GM21723 (cell line): ENCODE measurements around the gene GSG1L.
"Not testable (repeated sequence)": the region's sequence is repeated elsewhere in the genome, so short reads cannot be mapped to it uniquely, and the experiment has no call there.

Source experiments
- ATAC-seq: cut with Tn5 transposase; IDR thresholded peaks from one replicate; pipeline ENCODE4 v1.9.1; 2021; ENCODE audit warnings: mild to moderate bottlenecking, moderate library complexity; ENCODE audit not compliant: unreplicated experiment

Gene GSG1L

DNA sequence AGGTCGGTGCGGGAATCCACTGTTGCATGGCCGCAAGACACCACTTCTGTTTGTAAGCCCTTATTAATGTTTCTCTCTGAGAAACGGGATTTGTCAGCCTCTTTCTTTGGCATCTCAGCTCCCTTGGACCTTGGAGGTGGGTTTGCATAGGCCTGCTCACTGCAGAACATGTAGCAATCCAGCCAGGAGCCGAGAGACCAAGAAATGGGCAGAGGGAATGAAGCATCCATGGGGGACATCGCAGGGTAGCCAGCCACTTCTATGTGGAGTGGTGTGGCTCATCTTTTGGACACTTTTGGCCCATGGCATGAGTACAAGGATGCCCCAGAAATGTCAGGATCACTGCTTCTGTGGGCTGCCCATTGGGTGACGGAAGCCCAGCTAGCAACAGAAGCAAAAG is 79.4 kb downstream of the GSG1L start:
- no peak for ATAC-seq

DNA sequence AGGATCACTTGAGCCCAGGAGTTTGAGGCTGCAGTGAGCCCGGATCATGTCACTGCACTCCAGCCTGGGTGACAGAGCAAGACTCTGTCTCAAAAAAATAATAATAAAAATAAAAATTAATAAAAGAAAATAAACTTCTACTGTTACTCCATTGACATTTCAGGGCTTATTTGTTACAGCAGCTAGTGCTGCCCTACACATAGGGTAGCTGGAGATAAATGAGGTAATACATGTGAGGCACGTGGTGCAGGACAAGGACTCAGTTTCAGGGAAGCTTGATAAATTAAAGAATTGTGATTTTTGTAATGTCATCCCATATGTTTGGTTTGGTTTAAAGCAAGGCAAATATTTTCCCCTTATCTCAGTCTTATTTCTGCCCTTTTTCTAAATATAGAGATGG is 80.3 kb downstream of the GSG1L start:
- no peak for ATAC-seq

DNA sequence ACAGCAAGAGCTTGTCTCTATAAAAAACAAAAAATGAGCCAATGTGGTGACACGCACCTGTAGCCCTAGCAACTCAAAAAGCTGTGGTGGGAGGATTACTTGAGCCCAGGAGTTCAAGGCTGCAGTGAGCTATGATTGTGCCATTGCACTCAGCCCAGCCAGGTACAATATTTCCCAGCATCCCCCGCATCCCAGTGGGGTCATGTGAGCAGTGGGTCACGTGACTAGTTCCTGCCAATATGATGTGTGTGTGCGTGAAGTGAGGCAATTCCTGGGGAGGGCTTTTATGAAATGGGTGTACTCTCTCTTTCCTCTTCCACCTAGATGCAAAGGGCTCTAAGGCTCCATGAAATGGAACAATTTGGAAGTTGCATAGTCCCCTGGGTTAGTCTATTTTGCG is 81.3 kb downstream of the GSG1L start:
- no peak for ATAC-seq

DNA sequence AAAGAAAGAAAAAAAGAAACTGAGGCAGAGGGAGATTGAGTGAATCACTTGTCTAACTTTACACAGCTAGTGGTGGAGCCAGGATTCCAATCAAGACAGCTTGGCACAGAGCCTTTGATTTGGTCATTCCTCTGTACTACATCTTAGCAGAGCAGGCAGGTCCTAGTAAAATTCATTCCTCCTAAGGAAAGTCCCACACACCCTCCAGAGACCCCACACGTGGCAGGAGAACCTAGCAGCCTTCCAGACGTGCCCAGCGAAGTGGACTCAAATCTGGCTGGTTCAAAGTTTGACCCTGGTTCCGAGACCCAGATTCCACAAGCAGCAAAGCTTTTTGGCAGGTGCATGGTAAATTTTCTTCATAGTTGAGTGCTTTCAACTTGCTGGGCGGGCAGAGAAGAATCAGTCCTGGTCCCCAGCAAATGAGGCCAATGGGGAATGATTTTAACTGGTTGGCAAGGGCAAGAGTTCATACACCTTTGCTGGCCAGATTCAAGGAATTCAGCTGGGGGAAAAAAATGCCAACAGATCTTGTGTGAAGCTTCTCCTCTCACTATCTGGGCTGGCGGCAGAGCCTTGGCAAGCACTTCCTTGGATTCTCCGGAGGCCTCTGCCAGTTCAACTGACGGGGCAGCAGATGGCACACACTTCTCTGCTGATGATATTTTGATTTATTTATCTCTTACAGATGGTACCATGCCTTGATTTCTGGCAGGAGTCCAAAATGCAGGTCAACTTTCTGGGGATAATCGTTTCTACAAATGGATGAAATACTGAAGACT is 82.4 kb downstream of the GSG1L start:
- ATAC-seq: no peak

DNA sequence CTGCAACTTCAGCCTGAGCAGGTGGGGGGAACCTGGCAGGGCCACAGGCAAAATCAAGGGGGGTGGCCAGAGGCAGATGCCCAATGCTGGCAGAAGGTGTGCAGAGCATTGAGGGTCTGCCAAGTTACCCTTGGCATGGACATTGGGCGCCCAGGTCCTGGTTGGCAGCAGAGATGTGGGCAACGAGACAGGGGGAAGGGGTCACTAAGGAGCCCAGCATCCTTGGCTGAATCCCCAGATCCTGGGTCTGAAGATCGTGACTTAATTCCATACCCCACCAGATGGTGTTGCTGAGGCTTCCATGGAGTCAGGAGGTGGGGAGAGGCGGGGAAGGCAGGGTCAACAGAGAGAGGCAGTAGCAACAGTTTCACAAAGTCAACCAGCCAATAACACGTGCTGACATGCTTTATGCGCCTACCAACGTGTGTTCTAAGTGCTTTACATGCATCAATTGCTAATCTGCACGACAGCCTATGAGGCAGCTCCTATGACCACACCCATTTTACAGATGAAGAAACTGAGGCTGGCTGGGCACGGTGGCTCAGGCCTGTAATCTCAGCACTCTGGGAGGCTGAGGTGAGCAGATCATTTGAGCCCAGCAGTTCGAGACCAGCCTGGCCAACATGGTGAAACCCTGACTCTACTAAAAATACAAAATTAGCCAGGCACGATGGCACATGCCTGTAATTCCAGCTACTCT is 83.3 kb downstream of the GSG1L start:
- ATAC-seq: no peak

DNA sequence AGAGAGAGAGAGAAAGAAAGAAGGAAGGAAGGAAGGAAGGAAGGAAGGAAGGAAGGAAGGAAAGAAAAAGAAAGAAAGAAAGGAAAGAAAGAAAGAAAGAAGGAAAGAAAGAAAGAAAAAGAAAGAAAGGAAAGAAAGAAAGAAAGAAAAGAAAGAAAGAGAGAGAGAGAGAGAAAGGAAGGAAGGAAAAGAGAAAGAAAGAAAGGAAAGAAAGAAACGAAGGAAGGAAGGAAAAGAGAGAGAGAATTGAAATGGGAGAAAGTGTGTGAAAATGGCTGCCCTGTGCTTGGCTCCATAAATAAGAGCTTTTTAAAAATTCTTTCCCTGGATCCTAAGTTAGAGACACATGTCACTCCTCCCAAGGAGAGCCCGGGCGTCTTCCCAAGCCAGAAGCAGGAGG is 83.8 kb downstream of the GSG1L start:
- ATAC-seq: not testable (repeated sequence)

DNA sequence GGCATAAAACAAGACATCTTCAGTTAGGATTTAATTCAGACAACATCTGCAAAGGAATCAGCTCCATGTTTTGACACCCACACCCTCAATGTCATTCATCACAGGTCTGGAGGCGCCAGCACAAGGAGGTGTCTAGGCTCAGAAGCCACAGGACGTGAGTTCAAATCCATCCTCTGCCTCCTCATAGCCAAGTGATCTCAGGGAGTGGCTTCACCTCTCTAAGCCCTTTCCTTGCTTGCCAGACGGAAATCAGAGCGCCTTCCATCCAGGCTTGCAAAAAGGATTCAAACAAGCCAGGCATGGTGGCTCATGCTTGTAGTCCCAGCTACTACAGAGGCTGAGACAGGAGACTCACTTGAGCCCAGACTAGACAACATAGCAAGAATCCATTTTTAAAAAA is 84.6 kb downstream of the GSG1L start:
- ATAC-seq: no peak

DNA sequence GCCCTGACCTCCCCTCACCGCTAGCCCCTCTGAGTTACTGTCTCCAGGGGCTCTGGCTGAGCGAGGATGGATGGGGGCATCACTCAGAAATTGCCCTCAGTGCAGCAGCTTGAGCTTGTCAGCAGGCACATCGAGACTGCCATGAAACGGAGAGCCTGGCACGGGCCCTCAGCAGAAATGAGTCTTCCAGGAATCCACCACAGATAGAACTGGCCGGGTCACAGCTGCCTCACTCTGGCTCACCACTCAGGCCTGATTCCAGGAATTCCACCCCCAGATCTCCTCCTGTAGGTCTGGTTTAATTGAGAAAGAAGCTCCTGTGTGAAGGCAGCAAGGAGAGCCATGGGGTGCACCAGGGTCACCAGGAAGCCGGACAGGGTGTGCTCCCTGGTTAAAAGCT is 85.5 kb downstream of the GSG1L start:
- no peak for ATAC-seq

DNA sequence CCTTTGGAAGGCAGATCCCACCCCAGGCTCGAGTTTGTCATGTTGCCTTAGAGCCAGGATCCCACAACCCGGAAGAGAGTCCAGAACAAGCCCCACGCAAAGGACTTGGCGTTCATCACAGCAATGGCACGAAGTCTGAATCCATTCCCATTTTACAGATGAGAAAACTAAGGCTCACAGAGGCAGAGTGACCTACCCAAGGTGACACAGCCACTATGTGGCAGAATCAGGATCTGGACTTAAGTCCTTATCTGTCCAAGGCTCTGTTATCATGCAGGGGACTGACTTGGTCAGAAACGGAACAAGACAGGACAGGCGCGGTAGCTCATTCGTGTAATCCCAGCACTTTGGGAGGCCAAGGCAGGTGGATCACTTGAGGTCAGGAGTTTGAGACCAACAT is 86.5 kb downstream of the GSG1L start:
- no peak for ATAC-seq

DNA sequence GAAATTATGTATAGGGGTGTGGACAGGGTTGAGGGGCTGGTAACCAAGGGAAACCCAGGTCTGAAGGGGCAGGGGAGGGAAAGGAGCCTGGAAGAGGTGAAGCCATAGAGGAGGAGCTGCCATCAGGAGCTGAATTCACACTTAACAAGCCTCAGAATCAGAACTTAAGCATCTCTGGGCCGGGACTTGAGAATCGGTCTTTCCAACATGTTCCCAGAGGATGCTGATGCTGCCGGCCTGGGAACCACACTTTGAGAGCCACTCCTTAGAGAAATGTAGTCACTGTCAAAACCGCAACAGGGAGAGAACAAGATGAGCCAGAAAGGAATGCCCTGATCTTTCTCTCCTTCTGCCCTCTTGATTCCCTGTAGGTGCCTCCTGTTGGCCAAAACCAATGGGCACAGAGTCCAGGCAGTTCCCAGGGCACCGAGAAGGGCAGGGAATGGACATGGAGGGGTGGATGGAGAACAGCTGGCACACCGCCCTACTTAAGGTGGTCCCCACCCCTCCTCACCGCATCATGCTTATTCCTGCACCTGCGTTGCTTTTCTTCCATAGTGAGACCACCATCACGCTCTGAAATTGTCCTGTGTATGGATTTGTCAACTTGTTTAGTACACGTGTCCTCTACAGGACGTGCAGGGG is 88.5 kb downstream of the GSG1L start:
- no peak for ATAC-seq

DNA sequence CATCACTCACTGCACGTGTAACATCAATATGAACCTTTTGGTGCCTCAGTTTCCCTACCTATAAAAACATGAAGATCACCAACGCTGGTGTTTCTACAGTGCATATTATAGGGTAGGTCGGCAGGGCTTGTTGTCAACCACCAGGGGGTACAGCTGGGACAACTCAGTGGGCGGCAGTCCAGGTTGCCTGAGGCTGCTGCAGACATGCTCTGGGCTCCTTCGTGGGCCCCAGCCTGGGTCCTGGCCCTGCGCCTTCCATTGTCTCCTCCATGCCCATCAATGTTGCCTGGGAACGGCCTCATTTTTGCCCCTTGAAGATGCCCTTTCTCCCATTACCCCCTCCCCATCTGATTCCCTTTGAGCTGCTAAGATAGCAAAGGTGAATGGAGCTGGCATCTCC is 89.8 kb downstream of the GSG1L start:
- ATAC-seq: no peak

DNA sequence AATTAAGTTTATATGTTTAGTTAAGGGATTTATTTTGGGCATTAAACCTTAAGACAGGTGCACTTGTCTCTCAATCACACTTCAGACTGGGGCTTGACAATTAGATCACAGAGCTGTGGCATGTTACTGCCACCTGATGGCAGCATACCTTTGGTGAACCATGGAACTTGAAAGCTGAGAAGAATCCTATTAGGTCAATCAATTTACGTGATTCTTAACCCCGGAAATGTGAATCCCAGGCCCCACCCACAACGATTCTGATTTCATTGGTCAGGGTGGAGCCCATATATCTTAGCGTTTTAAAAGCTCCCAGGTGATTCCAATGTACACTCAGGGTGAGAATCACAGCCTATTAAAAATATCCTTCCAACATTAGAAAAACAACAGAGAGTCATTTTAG is 91.0 kb downstream of the GSG1L start:
- no peak for ATAC-seq

DNA sequence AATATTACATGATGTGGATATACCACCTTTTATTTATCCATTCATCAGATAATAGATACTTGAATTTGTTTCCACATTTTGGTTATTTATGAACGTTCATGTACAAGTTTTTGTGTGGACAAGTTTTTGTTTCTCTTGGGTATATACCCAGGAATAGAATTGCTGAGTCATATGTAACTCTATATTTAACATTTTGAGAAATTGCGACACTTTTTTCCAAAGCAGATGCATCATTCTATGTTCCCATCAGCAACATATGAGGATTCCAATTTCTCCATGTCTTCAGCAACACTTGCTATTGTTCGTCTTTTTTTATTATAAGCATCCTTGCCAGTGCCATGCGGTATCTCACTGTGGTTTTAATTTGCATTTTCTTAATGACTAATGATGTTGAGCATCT is 93.9 kb downstream of the GSG1L start:
- no peak for ATAC-seq

DNA sequence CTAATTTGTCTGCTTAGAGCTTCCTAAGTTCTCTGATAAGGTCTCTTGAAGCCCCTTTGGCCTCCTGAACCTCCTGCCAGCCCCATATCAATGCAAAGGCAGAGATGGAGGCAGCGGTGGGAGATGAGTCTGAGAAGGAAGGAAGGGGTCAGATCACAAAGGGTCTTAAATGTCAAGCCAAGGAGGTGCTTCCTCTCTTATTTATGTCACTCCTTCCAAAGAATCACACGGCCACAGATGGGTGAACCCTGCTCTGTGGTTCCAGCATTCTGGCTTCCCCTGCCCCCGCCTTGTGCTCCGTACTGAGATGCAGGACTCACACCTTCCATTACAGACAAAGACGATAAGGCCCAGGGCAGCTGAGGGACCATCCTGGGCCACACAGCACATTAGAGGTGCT is 96.3 kb downstream of the GSG1L start:
- ATAC-seq: no peak

DNA sequence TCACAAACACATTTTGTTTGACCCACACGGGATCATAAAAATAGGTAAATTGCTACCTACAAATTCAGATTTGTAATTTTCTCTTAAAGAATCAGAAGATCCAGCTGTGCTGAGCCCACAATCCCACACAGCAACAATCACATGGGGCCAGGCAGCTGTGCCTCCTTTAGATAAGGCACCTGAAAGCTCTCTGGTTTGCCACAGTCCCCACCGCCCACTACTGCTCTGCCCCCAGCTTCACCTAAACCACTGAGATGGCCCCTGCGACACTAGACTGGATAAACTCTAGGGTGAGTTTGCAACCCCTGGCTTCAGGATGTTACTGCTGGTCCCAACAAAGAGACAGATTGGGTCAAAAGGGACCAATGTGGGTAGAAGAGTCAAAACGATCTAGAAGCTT is 96.8 kb downstream of the GSG1L start:
- no peak for ATAC-seq

DNA sequence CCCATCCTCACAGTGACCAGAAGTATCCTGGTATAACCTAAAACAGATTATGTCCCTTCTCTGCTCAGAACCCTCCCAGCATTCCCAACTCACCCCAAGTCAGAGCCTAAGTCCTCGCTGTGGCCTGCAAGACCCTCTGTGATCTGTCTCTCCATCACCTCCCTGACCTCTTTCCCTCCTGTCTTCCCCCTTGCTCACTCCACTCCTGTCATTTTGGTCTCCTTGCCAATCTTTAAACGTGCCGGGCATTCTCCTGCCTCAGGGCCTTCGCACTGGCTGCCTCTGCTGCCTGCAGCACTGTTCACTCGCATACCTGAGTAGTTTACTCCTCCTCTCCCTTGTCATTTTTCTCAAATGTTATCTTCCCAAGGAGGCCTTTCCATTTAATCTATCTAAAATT is 97.7 kb downstream of the GSG1L start:
- ATAC-seq: no peak

DNA sequence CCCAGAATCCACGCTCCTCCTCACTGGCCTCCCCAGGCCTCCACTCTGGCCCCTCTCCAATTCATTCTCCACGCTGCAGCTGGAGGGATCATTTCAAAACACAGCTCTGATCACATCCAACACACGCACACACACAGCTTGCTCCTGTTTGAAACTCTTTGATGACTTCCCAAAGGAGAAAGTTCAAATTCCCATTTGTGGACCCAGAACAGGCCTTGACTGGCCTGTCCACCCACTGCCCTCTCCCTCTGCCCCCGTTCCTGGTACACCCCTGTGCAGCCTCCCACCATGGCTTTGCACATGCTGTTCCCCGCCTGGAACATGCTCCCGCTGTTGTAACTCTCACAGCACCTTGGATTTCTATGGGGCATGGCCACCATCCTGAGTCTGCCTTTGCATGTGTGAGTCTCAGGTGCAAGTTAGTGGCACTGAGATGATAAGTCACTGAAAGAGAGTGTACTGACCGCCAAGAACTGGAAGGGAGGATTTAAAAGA is 100.0 kb downstream of the GSG1L start:
- ATAC-seq: no peak

DNA sequence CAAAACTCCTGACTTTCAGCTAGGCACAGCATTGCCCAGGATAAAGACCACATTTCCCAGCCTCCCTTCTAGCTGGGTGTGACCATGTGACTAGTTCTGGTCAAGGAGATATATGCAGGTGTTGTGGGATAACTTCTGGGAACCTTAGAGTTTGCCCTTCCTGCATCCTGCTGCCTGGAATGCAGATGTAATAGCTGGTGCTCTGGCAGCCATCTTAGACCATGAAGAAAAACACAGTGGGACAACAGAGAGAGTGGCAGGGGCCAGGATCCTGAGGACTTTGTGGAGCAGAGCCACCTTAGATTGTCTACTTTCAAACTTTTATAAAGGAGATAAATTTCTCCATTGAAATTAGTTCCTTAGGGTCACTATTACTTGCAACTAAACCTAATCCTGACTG is 101.3 kb downstream of the GSG1L start:
- ATAC-seq: no peak

DNA sequence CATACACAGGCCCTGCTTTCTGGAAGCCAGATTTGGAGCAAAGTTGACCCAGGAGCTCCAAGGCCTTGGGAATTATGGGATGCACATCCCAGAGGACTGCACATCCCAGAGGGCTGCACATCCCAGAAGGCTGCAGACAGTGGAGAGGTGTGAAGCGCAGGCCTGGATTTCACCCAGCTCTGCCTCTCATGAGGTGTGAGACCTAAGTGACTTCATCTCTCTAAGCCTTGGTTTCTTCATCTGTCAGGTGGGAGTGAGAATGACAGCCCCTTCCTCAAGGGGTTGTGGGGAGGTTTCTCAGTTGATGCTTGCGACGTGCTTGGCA is 102.3 kb downstream of the GSG1L start:
- no peak for ATAC-seq

DNA sequence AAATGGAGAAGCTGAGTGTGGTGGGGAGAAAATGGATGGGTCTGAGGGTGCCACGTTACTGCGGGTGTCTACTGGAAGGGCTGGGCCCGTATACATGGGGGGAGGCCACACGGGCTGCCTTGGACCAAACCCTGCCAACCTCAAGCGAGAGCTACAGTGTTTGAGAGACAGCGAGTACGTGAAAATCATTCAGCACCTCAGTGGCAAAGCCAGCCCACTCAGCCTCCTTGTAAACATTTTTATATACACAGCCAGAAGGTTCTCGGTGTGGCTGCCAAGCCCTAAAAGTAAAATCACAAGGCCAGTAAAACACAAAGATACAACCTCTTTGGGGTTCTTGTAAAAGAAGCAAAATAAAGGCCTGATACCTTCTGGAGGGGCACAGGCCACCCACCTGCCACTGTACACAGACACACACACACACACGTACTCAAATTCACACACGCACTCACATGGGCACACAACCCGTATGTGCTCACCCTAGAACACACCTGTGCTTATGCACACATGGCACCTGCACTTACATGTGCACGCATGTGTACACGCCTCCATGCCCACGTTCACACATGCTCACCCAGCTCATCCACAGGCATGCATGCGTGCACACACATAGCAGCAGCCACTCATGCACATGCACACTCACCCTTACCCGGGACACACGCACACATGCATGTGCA is 102.8 kb downstream of the GSG1L start:
- no peak for ATAC-seq

DNA sequence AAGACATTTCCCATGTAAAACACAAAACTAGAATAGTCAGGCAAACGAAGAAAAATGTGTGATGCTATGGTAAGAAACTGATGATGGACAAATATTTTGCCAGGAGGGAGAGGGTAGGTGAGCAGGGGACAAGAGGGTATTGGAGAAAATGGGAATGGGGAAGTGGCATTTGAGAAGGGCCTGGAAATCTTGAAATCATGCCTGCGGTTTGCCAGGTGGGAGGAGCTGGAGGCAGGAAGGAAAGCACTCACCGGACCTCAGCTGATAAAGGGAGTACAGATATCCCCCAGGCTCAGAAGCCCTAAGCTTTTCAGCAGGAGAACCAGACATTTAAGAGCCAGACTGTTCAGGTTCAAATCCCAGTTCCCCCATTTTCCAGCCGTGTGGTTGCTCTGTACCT is 103.6 kb downstream of the GSG1L start:
- no peak for ATAC-seq

DNA sequence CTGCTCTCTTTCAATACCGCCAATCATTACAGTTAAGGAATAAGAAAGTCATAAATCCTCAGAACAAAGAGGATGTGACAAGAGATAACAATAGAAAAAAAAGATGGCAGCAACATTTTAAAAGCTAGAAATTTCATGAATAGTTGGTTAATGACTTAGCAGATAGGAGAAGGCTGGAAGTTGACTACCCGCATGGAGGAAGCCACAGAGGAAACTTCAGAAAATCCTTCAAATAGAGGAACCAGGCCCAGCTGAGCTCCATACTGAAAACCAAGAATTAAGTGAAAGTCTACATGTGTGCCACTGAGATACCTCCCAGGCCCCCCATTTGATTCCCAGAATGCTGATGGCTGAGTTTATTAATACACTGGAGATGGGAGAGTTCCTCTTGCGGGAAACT is 109.3 kb downstream of the GSG1L start:
- no peak for ATAC-seq
